Tibial nerve (tissue), 4 donors: ENCODE measurements around the gene NEK4.

Source experiments
- CTCF ChIP-seq, 5 experiments: fragments of 200-600 bp in 3 of 5; fragments of 450-650 bp in 2 of 5; sonication (generic) in 3 of 5; IDR thresholded peaks; one replicate each; pipeline ENCODE4 v1.5.1; 2016 to 2019; ENCODE audit warnings: antibody characterized with exemption in 5 of 5, mild to moderate bottlenecking in 3 of 5, moderate library complexity in 2 of 5
- EP300 ChIP-seq, 2 donors: sonication (generic); formaldehyde crosslinking; IDR thresholded peaks; one replicate each; pipeline ENCODE4 v1.6.1; 2017; ENCODE audit warnings: antibody characterized with exemption in 2 of 2, mild to moderate bottlenecking in 1 of 2

GRCh38 chr3:52791928-52792327 is 21.2 kb upstream of the NEK4 start:
- no peak for TF ChIP-seq CTCF (IDR thresholded peaks at IDR 0.05)
- TF ChIP-seq EP300 (IDR thresholded peaks at IDR 0.05): no peak
